CD4-positive, alpha-beta T cell treated with Interferon gamma for 1 hour (primary cell): Measurements from ENCODE around the gene WNT6.

Source experiments
- DNase-seq: peaks from one replicate; pipeline ENCODE4 v3.0.0-alpha.2; 2020

Gene WNT6

GRCh38 chr2:218859556-218859987 lies at the start of gene WNT6:
WNT6 (plus strand) TSS chr2:218859805; CDS start chr2:218860038, 233 bp downstream.
- no peak for DNase-seq

- no peak for DNase-seq
These were observed 49.3 kb upstream of the WNT6 start for GRCh38 chr2:218810256-218810655.

DNA sequence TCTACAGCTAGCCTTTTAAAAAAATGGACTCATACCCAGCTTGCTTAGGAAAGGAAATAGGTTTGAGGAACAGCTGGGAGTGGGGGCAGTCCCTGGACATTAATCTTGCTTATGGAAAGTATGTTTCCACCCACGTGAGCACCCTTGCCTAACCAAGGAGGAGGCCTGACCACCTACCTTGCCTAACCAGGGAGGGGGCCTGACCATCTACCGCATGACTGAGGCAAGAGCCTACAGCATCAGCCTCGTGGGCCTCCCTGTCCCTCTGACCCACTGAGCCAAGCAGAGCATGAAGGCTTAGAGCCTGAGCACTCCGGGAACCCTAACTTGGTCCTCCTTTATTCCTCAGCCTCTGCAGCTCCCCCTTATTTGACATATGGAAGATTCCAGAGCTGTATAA lies 48.2 kb upstream of the WNT6 start:
- DNase-seq, result no peak

DNA sequence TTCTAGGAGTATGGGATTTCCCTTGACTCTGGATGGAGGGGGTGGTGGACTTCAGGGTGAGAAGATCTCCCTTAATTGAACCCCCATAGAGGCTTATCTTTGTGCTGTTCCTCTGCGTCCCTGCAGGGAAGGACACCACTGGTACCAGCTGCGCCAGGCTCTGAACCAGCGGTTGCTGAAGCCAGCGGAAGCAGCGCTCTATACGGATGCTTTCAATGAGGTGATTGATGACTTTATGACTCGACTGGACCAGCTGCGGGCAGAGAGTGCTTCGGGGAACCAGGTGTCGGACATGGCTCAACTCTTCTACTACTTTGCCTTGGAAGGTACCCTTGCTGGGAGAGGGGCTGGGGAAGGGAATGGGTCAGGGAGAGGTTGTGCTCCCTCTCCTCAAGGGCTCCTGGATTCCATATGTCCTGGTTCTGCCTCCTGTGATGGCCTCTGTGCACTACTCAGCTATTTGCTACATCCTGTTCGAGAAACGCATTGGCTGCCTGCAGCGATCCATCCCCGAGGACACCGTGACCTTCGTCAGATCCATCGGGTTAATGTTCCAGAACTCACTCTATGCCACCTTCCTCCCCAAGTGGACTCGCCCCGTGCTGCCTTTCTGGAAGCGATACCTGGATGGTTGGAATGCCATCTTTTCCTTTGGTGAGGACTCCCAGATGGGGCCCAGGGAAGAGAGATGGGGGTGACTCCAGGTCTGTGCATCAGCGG lies 47.3 kb upstream of the WNT6 start:
- DNase-seq, result no peak

- DNase-seq, result no peak
These were observed 46.7 kb upstream of the WNT6 start for GRCh38 chr2:218812861-218813260.

DNA sequence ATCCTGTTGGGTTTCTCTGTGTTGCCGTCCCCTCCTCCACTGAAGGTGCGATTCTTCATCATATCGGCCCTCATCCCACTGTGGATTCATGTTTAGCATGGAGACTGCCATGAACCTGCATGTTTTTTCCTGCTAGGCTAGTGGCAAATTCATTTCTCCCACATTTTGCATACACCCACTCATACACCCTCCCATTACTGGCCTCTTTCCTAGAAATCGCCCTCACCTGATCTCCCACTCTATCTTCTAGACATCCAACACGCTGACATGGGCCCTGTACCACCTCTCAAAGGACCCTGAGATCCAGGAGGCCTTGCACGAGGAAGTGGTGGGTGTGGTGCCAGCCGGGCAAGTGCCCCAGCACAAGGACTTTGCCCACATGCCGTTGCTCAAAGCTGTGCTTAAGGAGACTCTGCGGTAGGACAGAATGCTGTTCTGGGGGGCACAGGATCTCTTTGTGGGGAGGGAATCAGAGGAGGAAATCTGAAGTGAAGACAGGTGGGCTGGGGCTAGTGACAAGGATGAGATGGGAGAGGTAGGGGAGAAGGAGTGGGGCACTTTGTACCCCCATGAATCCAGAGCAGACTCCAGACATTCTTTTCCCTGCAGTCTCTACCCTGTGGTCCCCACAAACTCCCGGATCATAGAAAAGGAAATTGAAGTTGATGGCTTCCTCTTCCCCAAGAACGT lies 45.7 kb upstream of the WNT6 start:
- no peak for DNase-seq

DNA sequence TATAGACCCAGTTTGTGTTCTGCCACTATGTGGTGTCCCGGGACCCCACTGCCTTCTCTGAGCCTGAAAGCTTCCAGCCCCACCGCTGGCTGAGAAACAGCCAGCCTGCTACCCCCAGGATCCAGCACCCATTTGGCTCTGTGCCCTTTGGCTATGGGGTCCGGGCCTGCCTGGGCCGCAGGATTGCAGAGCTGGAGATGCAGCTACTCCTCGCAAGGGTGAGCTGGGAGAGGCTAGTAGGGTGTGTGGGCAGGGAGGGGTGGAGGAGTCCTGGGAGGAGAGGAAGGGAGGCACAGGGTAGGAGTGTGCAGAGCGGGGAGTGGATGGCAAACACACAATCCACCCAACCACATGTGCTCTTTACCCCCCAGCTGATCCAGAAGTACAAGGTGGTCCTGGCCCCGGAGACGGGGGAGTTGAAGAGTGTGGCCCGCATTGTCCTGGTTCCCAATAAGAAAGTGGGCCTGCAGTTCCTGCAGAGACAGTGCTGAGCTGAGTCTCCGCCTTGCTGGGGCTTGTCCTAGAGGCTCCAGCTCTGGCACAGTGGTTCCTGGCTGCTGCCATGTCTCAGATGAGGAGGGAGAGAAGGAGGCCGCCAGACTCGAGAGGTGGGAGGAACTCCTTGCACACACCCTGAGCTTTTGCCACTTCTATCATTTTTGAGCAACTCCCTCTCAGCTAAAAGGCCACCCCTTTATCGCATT lies 44.9 kb upstream of the WNT6 start:
- no peak for DNase-seq

DNA sequence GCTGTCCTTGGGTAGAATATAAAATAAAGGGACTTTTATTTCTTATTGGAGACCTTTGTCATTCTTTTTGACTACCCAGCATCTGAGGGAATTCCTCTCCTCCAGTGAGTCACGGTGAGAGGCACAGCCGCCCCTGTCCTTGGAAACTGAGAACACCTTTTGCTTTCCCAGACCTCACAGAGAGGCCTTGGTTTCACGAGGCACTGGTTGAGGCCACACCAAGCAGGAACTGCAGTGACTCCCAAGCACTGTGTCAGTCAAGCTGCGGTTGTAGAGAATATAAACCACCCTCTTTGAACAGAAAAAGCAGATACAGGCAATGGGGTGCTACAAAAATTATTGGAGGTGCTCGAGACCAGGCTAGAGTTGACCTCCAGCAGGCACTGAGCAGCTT lies 44.4 kb upstream of the WNT6 start:
- DNase-seq, result no peak

GRCh38 chr2:218815649-218816048 lies 44.0 kb upstream of the WNT6 start:
- no peak for DNase-seq

DNA sequence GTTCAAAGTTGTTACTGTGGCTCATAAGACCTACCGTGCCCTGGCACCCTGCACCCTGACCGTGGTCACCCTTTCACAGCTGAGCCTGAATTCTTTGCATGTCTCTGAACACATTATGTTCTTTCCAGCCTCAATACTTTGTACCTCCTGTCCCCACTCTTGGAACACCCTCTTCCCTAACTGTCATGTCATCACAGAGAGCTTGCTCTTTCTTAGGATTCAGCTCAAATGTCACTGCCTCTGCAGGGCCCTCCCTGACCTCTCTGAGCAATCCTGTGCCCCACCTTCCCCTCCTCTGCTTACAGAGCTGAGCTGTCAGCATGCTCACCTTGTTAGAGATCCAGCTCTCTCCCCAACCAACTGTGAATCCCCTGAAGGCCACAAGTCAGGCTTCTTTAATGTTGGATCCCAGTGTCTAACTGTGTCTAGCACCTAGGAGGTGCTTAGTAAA lies 43.0 kb upstream of the WNT6 start:
- DNase-seq, result no peak

DNA sequence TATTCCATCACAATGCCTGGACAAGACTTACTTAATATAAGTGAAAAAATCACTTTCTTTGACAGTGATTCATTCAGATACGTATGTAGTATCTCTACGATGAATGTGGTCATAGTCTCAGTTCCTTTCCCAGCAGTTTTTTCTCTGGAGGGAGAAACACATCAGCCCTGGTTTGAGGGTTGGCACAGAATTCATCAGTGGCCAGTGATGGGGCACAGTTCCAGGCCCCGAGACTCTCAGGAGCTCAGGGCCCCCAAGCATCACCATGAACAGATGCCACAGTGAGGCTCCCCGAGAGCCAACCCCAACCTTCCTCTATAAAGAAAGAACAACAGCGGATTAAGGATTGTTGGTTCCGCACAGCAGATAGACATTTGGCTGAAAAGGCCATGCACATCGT lies 40.5 kb upstream of the WNT6 start:
- no peak for DNase-seq

DNA sequence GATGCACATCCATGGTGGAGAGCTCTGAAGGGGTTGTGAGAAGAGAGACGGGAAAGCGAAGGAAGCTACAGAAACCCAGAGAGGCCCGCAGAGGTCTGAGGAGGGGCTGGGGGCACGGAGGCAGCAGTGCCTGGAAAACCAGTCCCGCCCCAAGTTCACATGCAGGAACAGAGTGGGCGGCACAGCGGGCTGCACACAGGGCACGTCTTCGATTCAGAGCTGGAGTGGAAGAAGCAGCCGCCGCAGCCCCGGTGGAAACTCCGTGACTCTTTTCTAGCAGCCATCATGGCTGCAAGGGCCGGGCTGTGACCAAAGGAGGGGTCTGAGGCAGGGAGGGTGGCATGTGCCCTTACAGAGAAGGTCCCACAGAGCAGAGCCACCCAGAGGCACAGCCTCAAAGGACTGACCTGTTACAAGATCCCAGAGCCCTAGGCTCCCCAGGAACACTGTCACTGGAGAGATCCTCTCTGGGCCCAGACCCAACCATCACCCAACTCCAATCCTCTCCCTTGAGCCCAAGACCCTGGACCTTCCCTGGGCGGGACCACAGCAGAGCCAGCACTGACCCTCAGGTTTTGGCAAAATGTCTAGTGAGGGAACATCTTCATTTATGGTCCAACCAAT lies 38.7 kb upstream of the WNT6 start:
- no peak for DNase-seq

DNA sequence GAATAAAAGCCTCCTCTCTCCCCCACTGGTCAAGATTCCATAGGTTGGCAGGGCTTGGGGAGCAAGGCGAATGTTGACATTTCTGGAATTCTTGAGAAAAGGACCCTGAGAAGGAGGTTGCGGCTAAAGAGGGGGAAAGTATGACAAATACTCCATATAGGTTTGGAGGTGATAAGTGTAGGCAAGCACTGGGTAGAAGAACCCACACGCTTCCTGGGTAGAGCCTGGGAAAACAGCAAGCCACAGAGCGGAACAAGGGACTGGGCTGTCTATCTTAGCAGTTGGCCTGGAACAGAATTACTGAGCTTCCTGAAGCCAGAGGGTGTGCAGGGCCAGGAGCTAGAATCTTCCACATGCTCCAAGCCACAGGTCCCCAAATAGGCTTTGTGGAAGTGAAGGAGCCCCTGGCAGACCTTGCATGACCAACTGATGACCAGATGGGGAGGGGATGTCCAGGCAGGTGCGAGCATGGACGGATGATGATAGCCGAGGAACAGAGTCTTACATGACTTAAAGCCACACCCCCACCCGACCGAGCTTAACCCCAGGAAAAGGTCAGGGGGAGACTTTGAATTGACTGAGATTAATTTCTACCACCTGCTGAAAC lies 37.9 kb upstream of the WNT6 start:
- no peak for DNase-seq

DNA sequence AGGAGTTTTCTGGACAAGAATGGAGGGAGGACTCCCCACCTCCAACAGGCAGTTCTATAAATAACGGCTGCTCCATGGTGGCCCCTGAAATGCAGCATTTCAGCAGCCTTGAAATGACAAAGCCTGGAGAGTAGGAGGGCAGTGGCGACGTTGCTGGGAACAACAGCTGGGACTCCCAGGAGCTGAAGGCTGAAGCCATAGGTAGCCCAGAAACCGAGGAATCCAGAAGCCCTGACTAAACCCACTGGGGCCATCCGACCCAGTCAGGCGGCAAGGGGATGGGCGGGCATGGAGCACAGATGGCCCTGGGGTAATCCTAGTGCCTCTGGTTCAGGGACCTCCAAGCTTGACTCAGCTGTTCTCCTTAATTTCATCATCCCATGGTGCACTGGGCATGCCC lies 37.0 kb upstream of the WNT6 start:
- no peak for DNase-seq

- DNase-seq, result no peak
These were observed 36.3 kb upstream of the WNT6 start for GRCh38 chr2:218823196-218823855.

DNA sequence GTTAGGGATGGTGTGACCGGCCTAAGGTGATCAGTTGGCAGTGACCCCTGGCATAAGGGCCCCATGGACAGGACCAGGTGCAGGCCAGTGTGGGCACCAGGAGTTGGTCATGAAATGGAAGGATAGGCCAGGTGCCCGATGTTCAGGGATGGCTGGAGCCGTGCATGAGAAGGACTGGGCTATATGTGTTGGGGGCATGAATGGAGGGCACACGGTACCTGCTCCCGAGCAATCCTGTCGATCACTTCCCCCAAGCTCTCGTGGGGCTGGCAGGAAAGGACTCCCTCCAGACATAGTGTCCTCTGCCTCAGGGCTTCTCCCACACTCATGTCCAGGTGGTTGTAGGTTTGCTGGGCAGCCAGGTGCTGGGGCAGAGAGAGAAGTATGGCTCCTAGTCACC lies 35.6 kb upstream of the WNT6 start:
- no peak for DNase-seq

DNA sequence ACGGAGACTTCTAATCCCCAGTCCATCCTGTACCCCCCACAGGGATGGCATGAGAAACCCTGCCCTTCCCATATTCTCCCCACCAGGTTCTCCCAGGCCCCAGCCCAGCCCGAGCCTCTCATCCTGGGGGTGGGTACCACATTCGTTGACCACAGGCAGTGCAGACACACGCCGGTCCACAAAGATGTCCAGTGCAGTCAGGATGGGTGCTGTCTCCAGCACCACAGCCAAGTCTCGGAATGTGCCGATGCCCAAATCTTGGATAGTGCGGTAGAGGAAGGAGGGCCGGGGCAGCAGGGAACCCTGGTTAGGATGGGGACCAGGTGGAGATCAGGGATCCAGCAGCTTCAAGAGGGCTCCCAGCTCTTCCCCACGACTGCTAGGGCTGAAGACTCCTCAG lies 32.8 kb upstream of the WNT6 start:
- no peak for DNase-seq

GRCh38 chr2:218827701-218828476 lies 31.7 kb upstream of the WNT6 start:
- DNase-seq, result no peak

- DNase-seq, result no peak
These were observed 31.2 kb upstream of the WNT6 start for GRCh38 chr2:218828477-218828778.

- DNase-seq, result no peak
These were observed 29.6 kb upstream of the WNT6 start for GRCh38 chr2:218829868-218830451.

DNA sequence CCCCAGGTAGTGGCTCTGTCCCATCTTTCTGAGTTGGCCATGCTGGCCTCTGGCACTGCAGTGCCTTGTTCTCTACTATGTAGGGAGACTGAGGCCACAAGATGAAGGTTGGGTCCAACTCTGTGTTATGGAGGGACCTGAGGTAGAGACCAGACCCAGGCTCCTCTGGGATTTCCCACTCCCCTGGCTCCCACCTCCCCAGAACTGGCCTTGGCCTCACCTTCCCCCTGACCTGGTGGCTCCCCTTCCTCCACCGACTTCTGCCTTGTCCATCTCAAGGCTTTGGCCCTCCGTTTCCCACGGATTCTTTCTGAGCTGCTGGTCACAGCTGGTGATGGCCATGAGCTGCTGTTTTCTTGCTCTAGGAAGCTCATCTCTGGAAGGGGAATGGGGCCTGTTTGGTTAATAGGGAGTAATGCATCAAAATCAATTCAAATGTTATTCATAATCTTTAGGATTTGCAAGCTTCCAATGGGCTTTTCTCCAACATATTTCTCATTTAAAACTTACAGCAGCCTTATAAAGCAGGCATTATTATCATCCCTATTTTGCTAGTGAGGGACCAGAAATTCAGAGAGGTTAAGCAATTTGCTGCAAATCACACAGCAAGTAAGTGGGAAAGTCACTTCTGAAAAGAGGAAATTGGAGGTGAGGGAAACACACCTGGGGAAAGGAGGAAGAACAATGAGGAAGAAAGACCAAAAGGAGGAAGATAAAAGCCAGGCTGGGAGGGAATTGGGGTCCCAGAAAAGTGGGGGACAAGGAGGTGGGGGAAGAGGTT lies 28.9 kb upstream of the WNT6 start:
- DNase-seq, result no peak
